IPS-15b (cell line): ENCODE data around the gene CDC25B.

ENCODE experiments used
- H3K27me3 ChIP-seq: one replicate; pipeline ENCODE4 v1.6.1; 2013; ENCODE audit warnings: low read length; ENCODE audit not compliant: control insufficient read depth, insufficient read depth
- H3K36me3 ChIP-seq: one replicate; pipeline ENCODE4 v1.6.1; 2013; ENCODE audit warnings: low read length; ENCODE audit not compliant: control insufficient read depth, insufficient read depth
- H3K4me1 ChIP-seq: one replicate; pipeline ENCODE4 v1.6.1; 2013; ENCODE audit warnings: mild to moderate bottlenecking, low read length; ENCODE audit not compliant: control insufficient read depth, insufficient read depth
- H3K4me3 ChIP-seq: one replicate; pipeline ENCODE4 v1.5.1; 2013; ENCODE audit warnings: low read depth, low read length
- H3K9ac ChIP-seq: one replicate; pipeline ENCODE4 v1.6.1; 2013; ENCODE audit warnings: low read depth, mild to moderate bottlenecking, low read length
- H3K9me3 ChIP-seq: one replicate; pipeline ENCODE4 v1.6.1; 2013; ENCODE audit warnings: mild to moderate bottlenecking, low read length; ENCODE audit not compliant: control insufficient read depth, insufficient read depth

The CDC25B gene

GRCh38 chr20:3754276-3754630 lies 41.9 kb upstream of the CDC25B start:
- Histone ChIP-seq H3K9ac (no peak overlapping the region), H3K9me3 (no peaks in the 10 kb centered on the region), H3K36me3 (peaks cover 24% of the 10 kb centered on the region), H3K27me3 (peaks cover 17% of the 10 kb centered on the region), H3K4me1 (peaks cover 5% of the 10 kb centered on the region), H3K4me3 (no peak overlapping the region)

DNA sequence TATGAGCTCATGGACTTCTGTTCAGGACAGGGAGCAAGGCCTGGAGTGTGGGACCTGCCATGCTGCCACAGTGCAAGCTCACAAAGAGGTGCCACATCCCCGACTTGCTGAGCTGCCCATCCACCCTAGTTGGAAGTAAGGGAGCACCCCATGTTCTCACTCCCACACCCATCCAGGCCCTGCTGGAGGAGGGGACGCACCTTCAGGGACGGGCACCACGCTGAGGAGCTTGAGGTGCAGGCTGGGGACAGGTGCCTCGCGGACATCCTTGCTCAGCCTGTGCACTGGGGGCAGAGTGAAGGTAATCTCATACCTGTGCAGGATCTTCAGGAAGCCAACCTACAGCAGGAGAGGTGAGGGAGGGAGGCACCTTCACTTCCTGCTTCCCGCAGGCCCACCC lies 40.8 kb upstream of the CDC25B start:
- H3K36me3 ChIP-seq: peaks cover 27% of the 10 kb centered on the region
- no peak overlapping the region for H3K4me3 ChIP-seq
- no peaks in the 10 kb centered on the region for H3K9me3 ChIP-seq
- peaks cover 12% of the 10 kb centered on the region for H3K27me3 ChIP-seq
- H3K4me1 ChIP-seq: peaks cover 5% of the 10 kb centered on the region
- no peak overlapping the region for H3K9ac ChIP-seq

GRCh38 chr20:3755814-3756480 lies 40.2 kb upstream of the CDC25B start:
- Histone ChIP-seq H3K4me1 (peaks cover 5% of the 10 kb centered on the region), H3K36me3 (peaks cover 28% of the 10 kb centered on the region), H3K27me3 (peaks cover 6% of the 10 kb centered on the region), H3K4me3 (no peak overlapping the region), H3K9ac (no peak overlapping the region), H3K9me3 (no peaks in the 10 kb centered on the region)

DNA sequence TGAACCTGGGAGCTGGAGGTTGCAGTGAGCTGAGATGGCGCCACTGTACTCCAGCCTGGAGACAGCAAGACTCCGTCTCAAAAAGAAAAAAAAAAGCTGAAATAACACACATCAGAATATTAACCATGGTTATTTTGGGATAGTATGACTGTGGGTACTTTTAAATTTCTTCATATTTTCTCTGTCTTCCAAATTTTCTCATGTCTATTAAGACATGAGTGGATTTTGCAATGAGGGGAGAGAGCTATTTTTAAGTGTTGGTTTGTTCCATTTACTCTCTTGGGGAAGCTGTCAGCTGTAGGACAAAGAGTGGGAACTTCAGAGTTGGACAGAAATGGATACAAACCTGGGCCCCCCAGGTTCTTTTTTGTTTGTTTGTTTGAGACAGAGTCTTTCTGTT lies 38.8 kb upstream of the CDC25B start:
- Histone ChIP-seq H3K9ac (no peak overlapping the region), H3K9me3 (no peaks in the 10 kb centered on the region), H3K4me1 (peaks cover 5% of the 10 kb centered on the region), H3K36me3 (peaks cover 28% of the 10 kb centered on the region), H3K4me3 (no peak overlapping the region), H3K27me3 (no peaks in the 10 kb centered on the region)

DNA sequence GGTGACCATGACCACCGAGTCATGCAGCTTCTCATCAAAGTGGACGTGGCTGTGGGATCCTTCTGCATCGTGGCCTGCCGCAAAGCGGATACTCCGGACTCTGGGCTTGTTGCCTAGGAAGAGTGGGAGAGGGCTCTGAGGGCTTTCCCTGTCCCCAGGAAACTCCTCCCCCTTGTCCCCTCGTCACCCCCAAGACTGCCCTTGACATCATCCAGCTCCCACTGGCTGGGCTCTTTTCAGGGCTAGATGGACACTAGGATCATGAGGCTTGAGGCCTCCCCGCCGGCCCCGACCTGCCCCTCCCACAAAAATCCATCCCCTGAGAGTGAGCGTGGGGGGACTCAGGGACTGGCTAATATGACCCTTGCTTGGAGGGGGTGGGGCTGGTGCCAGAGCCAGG lies 37.5 kb upstream of the CDC25B start:
- no peaks in the 10 kb centered on the region for H3K27me3 ChIP-seq
- no peak overlapping the region for H3K4me3 ChIP-seq
- H3K9ac ChIP-seq: no peak overlapping the region
- H3K9me3 ChIP-seq: no peaks in the 10 kb centered on the region
- H3K36me3 ChIP-seq: peaks cover 28% of the 10 kb centered on the region
- H3K4me1 ChIP-seq: no peaks in the 10 kb centered on the region

GRCh38 chr20:3759316-3759823 lies 36.7 kb upstream of the CDC25B start:
- H3K9ac ChIP-seq: no peak overlapping the region
- H3K4me1 ChIP-seq: no peaks in the 10 kb centered on the region
- H3K9me3 ChIP-seq: no peaks in the 10 kb centered on the region
- no peak overlapping the region for H3K4me3 ChIP-seq
- H3K36me3 ChIP-seq: peaks cover 26% of the 10 kb centered on the region
- H3K27me3 ChIP-seq: no peaks in the 10 kb centered on the region

GRCh38 chr20:3759884-3760283 lies 36.2 kb upstream of the CDC25B start:
- Histone ChIP-seq H3K9ac (no peak overlapping the region), H3K27me3 (no peaks in the 10 kb centered on the region), H3K4me3 (no peak overlapping the region), H3K9me3 (no peaks in the 10 kb centered on the region), H3K36me3 (peaks cover 24% of the 10 kb centered on the region), H3K4me1 (no peaks in the 10 kb centered on the region)

DNA sequence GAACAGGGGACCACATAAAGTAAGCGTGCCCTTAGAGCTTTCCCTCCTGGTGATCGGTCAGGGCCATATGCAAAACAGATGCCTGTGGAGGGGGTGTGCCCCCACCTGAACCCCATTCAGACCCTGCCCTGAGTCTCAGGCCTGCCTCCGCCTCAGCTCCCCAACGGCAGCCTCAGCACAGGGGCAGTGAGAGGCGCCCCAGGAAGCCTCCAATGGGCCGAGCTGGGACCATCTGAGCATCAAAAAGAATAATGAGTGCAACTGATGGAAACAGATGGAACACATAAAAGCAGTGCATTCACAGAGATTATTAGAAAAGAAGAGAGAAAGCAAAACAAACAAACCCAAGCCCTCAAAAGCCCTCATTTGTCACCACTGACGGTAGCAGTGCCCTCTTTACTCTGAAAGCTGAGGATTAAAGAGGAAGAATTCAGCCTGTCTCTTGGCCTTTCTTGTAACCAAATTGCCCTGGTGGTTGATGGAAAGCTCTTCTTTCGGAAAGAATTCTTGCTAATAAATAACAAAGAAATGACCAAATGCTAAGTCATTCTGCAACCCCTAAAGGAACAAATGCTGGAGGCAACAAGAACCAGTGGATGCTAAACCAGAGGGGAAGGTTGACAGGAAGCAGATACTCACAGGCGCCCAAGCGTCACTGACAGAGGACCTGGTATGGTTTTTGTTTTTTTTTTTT lies 35.3 kb upstream of the CDC25B start:
- Histone ChIP-seq H3K4me3 (no peak overlapping the region), H3K27me3 (no peaks in the 10 kb centered on the region), H3K36me3 (peaks cover 28% of the 10 kb centered on the region), H3K9me3 (no peaks in the 10 kb centered on the region), H3K9ac (no peak overlapping the region), H3K4me1 (no peaks in the 10 kb centered on the region)

GRCh38 chr20:3763671-3764601 lies 32.2 kb upstream of the CDC25B start:
- H3K27me3 ChIP-seq: peaks cover 2% of the 10 kb centered on the region
- H3K36me3 ChIP-seq: peaks cover 14% of the 10 kb centered on the region
- H3K9ac ChIP-seq: no peak overlapping the region
- peaks cover 3% of the 10 kb centered on the region for H3K4me1 ChIP-seq
- no peaks in the 10 kb centered on the region for H3K9me3 ChIP-seq
- H3K4me3 ChIP-seq: no peak overlapping the region

- Histone ChIP-seq H3K36me3 (peaks cover 12% of the 10 kb centered on the region), H3K4me3 (no peak overlapping the region), H3K27me3 (peaks cover 2% of the 10 kb centered on the region), H3K4me1 (peaks cover 3% of the 10 kb centered on the region), H3K9me3 (no peaks in the 10 kb centered on the region), H3K9ac (no peak overlapping the region)
Measured at GRCh38 chr20:3764659-3765058, 31.5 kb upstream of the CDC25B start.

GRCh38 chr20:3765171-3765882 lies 30.8 kb upstream of the CDC25B start:
- H3K27me3 ChIP-seq: peaks cover 5% of the 10 kb centered on the region
- H3K4me1 ChIP-seq: peaks cover 3% of the 10 kb centered on the region
- H3K9ac ChIP-seq: no peak overlapping the region
- peaks cover 8% of the 10 kb centered on the region for H3K36me3 ChIP-seq
- no peak overlapping the region for H3K4me3 ChIP-seq
- no peaks in the 10 kb centered on the region for H3K9me3 ChIP-seq
